ENCODE results near the gene HMGN5.

The HMGN5 gene

DNA sequence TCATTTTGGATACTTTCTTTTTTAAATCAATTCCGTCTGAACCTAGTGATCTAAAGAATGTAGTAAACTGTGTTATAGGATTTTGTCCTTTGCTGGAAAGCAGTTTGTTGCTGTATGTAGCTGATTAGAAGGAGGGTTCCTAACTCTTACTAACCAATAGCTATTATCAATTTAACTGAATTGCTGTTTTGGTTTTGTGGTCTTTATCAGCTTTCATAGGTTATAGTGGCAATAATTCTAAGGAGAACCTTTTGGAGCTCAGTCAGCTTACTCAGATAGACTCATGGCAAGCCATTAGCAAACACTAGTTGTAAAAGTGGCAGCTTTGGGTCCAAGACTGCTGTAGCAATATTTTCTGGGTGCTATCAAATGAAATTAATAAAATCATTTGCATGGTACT lies 29.8 kb upstream of the HMGN5 start:
- no peaks in the 10 kb centered on the region for H3F3A ChIP-seq (ENCODE audit: insufficient read depth, low read length)
- H3K27me3 ChIP-seq (ENCODE audit: insufficient read depth, low read length), result no peaks in the 10 kb centered on the region
- no peak overlapping the region for H3K4me2 ChIP-seq (ENCODE audit: low read length)
- H3K9ac ChIP-seq (ENCODE audit: low read length), result no peak overlapping the region
- TF ChIP-seq EZH2 (IDR thresholded peaks at IDR 0.05; ENCODE audit: borderline replicate concordance, low read length), result no peak
- TF ChIP-seq, protein P1, sequence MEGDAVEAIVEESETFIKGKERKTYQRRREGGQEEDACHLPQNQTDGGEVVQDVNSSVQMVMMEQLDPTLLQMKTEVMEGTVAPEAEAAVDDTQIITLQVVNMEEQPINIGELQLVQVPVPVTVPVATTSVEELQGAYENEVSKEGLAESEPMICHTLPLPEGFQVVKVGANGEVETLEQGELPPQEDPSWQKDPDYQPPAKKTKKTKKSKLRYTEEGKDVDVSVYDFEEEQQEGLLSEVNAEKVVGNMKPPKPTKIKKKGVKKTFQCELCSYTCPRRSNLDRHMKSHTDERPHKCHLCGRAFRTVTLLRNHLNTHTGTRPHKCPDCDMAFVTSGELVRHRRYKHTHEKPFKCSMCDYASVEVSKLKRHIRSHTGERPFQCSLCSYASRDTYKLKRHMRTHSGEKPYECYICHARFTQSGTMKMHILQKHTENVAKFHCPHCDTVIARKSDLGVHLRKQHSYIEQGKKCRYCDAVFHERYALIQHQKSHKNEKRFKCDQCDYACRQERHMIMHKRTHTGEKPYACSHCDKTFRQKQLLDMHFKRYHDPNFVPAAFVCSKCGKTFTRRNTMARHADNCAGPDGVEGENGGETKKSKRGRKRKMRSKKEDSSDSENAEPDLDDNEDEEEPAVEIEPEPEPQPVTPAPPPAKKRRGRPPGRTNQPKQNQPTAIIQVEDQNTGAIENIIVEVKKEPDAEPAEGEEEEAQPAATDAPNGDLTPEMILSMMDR (IDR thresholded peaks at IDR 0.05; ENCODE audit: low read length), result no peak
- no peak overlapping the region for H2AFZ ChIP-seq (ENCODE audit: low read length)
- no peak overlapping the region for H3K4me3 ChIP-seq (ENCODE audit: low read depth, low read length, poor library complexity, severe bottlenecking)
- H3K9me2 ChIP-seq (ENCODE audit: low read depth, low read length), result no peaks in the 10 kb centered on the region
- H3K27ac ChIP-seq (ENCODE audit: low read depth, low read length, poor library complexity, severe bottlenecking), result no peak overlapping the region
- H3K36me3 ChIP-seq (ENCODE audit: insufficient read depth, low read length), result peaks cover 8% of the 10 kb centered on the region
- no peaks in the 10 kb centered on the region for H3K79me2 ChIP-seq (ENCODE audit: insufficient read depth, low read length)
- no peaks in the 10 kb centered on the region for H3K9me3 ChIP-seq (ENCODE audit: low read length)
- no peaks in the 10 kb centered on the region for H3K4me1 ChIP-seq (ENCODE audit: insufficient read depth, low read length, severe bottlenecking)
- H4K20me1 ChIP-seq (ENCODE audit: insufficient read depth, low read length), result no peaks in the 10 kb centered on the region

DNA sequence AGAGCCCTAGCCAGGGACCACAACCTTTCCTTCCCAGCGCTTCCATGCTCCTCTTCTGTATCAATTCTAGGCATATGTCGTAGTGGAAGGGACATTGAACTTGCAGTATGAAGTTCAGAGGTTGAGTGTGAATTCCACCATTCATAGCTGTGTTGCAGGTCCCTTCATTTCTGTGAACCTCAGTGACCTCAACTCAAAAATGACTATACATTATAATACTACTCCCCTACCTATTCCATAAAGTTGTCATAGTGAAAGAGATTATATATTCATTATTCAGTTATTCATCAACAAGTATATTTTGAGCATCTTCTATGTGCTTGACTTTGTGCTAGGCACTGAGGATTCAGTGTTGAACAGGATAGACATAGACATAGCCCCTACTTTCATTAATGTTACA lies 28.2 kb upstream of the HMGN5 start:
- no peaks in the 10 kb centered on the region for H4K20me1 ChIP-seq (ENCODE audit: insufficient read depth, low read length)
- no peaks in the 10 kb centered on the region for H3K27me3 ChIP-seq (ENCODE audit: insufficient read depth, low read length)
- no peaks in the 10 kb centered on the region for H3K9me3 ChIP-seq (ENCODE audit: low read length)
- no peaks in the 10 kb centered on the region; the same call in none of the 2 replicates for H3K36me3 ChIP-seq (ENCODE audit: insufficient read depth, low read length)
- no peak for TF ChIP-seq EZH2 (IDR thresholded peaks at IDR 0.05; ENCODE audit: borderline replicate concordance, low read length)
- TF ChIP-seq, protein P1 (IDR thresholded peaks at IDR 0.05; ENCODE audit: low read length), result no peak
- no peak overlapping the region for H3K9ac ChIP-seq (ENCODE audit: low read length)
- H3K9me2 ChIP-seq (ENCODE audit: low read depth, low read length), result no peaks in the 10 kb centered on the region
- H3K79me2 ChIP-seq (ENCODE audit: insufficient read depth, low read length), result no peaks in the 10 kb centered on the region
- no peak overlapping the region for H3K4me2 ChIP-seq (ENCODE audit: low read length)
- H2AFZ ChIP-seq (ENCODE audit: low read length), result no peak overlapping the region
- no peak overlapping the region for H3K4me3 ChIP-seq (ENCODE audit: low read depth, low read length, poor library complexity, severe bottlenecking)
- no peak overlapping the region for H3K27ac ChIP-seq (ENCODE audit: low read depth, low read length, poor library complexity, severe bottlenecking)
- H3K4me1 ChIP-seq (ENCODE audit: insufficient read depth, low read length, severe bottlenecking), result no peaks in the 10 kb centered on the region
- H3F3A ChIP-seq (ENCODE audit: insufficient read depth, low read length), result no peaks in the 10 kb centered on the region

DNA sequence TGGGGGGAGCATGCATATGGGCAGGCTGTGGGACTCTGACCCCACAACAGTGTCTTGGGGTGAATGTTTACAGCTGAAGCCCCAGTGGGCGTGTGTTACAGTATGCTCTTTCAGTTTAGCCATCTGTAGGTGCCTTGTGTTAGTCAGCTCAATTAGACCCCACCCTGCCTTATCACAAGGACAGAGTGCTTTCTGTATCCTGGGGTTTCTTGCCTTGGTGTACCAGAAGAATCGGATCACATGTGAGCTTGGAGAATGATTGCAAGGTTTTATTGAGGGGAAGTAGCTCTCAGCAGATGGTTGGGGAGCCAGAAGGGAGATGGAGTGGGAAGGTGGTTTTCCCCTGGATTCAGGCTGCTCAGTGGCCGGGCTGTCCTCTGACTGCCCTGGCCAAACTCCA lies 27.5 kb upstream of the HMGN5 start:
- H3K4me3 ChIP-seq (ENCODE audit: low read depth, low read length, poor library complexity, severe bottlenecking), result no peak overlapping the region
- H2AFZ ChIP-seq (ENCODE audit: low read length), result no peak overlapping the region
- H3K4me1 ChIP-seq (ENCODE audit: insufficient read depth, low read length, severe bottlenecking), result no peaks in the 10 kb centered on the region
- H3K4me2 ChIP-seq (ENCODE audit: low read length), result no peak overlapping the region
- no peaks in the 10 kb centered on the region for H3K27me3 ChIP-seq (ENCODE audit: insufficient read depth, low read length)
- no peak overlapping the region for H3K9ac ChIP-seq (ENCODE audit: low read length)
- no peak overlapping the region for H3K27ac ChIP-seq (ENCODE audit: low read depth, low read length, poor library complexity, severe bottlenecking)
- H3K36me3 ChIP-seq (ENCODE audit: insufficient read depth, low read length), result peaks cover 3% of the 10 kb centered on the region
- TF ChIP-seq, protein P1 (IDR thresholded peaks at IDR 0.05; ENCODE audit: low read length), result no peak
- no peak for TF ChIP-seq EZH2 (IDR thresholded peaks at IDR 0.05; ENCODE audit: borderline replicate concordance, low read length)
- no peaks in the 10 kb centered on the region for H4K20me1 ChIP-seq (ENCODE audit: insufficient read depth, low read length)
- H3K79me2 ChIP-seq (ENCODE audit: insufficient read depth, low read length), result 0 out of 2 replicates have a peak, but pooled peaks cover 1% of the 10 kb centered on the region
- no peaks in the 10 kb centered on the region for H3K9me3 ChIP-seq (ENCODE audit: low read length)
- H3K9me2 ChIP-seq (ENCODE audit: low read depth, low read length), result no peaks in the 10 kb centered on the region
- no peaks in the 10 kb centered on the region for H3F3A ChIP-seq (ENCODE audit: insufficient read depth, low read length)
